HG03354 (cell line): ENCODE data around the gene OR3A2.
"Not testable (repeated sequence)": the region's sequence is repeated elsewhere in the genome, so short reads cannot be mapped to it uniquely, and the experiment has no call there.

Experiments used
- ATAC-seq: cut with Tn5 transposase; IDR thresholded peaks from one replicate; pipeline ENCODE4 v1.9.1; 2021; ENCODE audit warnings: mild to moderate bottlenecking; ENCODE audit not compliant: unreplicated experiment, poor library complexity, severe bottlenecking

OR3A2 gene

DNA sequence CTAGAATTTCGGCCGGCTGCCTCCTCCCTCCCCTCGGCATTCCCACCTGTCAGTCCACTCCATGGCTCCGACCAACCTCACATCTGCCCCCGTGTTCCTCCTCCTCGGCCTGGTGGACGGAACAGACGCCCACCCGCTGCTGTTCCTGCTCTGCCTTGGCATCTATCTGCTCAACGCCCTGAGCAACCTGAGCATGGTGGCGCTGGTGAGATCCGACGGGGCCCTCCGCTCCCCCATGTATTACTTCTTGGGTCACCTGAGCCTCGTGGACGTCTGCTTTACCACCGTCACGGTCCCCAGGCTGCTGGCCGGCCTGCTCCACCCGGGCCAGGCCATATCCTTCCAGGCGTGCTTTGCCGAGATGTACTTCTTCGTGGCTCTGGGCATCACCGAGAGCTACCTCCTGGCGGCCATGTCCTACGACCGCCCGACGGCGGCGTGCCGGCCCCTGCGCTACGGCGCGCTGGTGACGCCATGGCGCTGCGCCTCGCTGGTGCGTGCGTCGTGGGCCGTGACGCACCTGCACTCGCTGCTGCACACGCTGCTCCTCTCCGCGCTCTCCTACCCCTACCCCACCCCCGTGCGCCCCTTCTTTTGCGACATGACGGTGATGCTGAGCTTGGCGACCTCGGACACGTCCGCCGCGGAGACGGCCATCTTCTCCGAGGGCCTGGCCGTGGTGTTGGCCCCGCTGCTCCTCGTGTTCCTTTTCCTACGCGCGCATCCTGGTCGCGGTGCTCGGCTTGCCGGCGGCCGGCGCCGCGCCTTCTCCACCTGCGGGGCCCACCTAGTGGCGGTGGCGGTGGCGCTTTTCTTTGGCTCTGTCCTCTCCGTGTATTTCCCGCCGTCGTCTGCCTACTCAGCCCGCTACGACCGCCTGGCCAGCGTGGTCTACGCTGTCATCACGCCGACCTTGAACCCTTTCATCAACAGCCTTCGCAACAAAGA lies at the start of gene OR3A2:
OR3A2 (minus strand) TSS at position 440 of the 948 bp plus-strand sequence.
- no peak for ATAC-seq

DNA sequence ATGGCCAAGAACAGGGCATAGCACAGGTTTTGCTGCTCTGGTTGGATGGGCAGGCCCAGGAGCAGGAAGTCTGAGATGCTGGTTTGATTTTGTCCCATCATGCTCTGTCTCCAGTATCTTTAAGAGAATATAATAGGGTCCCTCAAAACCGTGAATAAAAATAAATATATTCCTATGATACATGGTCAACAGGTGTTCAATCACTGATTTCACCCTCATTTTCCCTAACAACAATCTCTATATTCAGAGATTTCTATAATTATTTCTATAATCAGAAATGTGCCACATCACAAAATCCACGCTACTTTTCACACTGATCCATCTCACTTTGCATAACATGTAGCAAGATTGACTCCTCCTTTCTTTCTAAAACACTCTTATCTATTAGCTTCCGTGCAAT lies 47.6 kb upstream of the OR3A2 start, which contains the start of gene OR1E2:
OR1E2 (minus strand) TSS at position 101 of the 400 bp plus-strand sequence; CDS start at position 101, 0 bp downstream.
- ATAC-seq = no peak

DNA sequence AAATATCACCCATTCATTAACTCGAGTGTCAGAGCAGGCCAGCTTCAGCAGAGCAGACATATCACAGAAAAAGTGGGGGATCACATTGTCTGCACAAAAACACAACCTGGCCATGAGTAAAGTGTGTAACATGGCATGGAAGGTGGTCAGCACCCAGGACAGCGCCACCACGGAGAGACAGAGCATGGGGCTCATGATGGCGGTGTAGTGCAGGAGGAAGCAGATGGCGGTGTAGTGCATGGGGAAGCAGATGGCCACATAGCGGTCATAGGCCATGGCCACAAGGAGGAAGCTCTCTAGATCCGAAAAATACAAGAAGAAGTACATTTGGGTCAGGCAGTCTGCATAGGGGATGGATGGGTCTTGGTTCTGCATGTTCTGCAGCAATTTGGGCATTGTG lies 47.1 kb upstream of the OR3A2 start:
- not testable (repeated sequence) for ATAC-seq

DNA sequence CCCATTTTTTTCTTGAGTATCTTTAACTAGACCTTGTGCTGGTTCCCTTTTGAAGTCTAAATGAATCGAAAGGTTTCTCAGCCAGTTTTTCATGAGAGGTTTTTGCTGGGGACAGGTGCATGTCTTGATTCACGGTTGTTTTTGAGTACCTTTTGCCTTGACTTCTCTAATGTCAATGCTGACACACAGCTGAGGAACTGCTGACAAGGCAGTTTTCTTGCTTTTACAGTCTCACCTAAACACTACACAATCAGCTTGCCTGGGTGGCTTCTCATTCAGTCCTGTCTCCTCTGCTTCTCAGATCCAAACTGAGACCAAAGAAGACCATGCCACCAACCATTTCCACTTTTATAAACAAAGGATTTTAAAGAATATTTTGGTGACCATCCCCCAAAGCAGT lies 32.1 kb upstream of the OR3A2 start:
- ATAC-seq = no peak

DNA sequence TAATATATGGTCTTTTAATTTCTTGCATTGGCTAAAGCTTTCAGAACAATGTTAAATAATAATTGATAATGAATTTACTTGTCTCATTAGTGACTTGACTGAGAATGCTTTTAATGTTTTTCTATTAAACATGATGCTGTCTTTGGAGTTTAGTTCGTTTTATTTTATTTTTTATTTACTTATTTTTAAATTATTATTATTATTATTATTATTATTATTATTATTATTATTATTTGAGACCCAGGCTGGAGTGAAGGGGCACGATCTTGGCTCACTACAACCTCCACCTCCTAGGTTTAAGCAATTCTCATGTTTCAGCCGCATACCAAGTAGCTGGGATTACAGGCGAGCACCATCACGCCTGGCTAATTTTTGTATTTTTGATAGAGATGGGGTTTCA lies 29.5 kb upstream of the OR3A2 start:
- ATAC-seq = no peak

DNA sequence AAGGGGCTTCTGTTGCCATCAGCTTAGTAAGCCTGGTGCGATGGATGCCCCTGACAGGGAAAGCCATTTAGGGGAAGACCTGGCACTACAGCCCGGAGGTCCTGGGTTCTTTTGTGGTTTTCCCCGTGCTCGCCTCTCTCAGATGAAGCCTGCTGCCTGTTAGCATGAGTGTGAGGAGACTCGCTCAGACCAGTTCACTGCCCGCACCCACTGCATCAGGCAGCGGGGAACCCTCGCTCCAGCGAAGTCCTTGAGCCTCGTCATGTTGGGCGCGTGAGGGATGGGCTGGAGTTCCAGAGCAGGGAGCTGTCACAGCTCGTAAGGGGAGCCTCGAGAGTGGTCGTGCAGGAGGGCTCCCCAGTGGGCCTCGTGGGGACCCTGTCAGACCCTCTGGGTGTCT lies 26.1 kb upstream of the OR3A2 start:
- ATAC-seq = not testable (repeated sequence)

DNA sequence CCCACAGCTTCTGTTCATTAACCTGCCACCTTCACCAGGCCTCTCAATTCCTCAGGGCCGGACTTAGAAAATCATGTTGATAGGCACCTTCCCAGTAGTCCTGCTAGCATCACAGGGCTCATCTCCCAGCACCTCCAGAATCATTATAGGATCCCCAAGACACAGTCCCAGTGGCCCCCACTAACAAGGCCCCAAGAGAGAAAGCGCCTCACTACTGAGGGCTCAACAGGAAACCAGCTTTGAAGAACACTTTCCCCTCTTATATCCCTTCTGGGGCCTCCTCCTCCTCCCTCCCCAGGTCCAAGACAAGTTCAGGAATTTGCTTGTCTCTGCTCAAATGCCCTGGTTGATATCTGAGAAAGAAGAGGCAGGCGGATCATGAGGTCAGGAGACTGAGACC lies 25.0 kb upstream of the OR3A2 start, which contains the start of gene OR3A3:
OR3A3 (plus strand) TSS at position 301 of the 400 bp plus-strand sequence.
- no peak for ATAC-seq

DNA sequence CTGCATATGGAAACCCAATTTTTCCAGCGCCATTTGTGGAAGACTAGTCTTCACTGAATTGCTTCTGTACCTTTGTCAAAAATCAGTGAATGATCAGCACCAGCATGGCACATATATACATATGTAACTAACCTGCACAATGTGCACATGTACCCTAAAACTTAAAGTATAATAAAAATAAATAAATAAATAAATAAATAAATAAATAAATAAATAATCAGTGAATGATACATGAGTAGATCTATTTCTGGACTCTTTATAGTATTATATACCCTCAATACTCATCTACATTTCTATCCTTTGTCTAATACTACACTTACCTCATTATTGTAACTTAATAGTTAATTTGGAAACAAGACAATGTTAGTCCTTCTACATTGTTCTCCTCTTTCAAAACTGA lies 17.7 kb upstream of the OR3A2 start:
- not testable (repeated sequence) for ATAC-seq

DNA sequence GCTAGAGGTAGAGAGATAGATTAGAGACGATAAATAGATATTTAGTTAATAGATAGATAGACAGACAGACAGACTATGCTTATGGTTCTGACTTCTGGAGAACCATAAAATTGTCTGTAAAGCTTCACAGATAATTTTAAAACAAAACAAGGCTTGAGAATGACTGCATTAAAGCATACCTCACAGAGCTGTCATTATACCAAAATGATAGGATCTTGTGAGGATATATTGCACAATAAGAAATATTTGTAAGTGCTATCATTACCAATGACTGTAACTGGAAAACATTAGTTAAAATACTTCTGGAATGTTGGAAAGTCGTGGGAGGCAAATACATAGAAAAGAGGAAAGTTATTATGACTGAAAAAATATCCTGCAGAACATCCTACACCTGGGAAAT lies 15.7 kb upstream of the OR3A2 start:
- no peak for ATAC-seq

DNA sequence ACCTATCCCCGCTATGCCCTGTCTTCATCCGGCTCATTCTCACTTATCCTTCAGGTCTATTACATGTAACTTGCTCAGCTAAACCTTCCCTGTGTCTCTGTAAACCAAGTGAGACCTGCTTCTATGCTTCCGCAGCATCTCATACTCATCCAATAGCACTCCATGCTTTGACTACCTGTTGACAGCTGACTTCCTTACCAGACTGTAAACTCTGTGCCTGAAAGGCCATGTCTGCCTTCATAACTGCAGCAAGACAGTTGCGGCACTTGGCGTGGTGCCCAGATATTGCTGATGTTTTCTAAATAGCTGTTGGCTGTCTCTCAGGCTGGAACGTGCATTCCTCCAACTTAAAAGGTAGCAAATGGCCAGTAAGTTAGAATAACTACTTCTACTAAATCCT lies 13.9 kb upstream of the OR3A2 start:
- ATAC-seq = no peak

DNA sequence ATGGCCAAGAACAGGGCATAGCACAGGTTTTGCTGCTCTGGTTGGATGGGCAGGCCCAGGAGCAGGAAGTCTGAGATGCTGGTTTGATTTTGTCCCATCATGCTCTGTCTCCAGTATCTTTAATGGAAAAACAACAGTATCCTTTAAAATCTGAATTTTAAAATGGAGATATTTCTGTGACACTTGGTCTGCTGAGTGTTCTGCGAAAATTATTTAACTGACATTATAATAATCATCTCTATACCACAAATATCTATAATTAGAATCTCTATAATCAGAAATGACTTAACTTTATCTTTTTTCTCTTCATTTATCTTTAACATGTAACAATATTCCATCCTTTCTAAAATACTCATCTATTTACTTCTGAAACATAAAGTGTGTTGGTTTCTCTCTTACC lies 12.2 kb upstream of the OR3A2 start, which contains the start of gene OR1E1:
OR1E1 (minus strand) TSS at position 101 of the 400 bp plus-strand sequence; CDS start at position 101, 0 bp downstream.
- no peak for ATAC-seq

DNA sequence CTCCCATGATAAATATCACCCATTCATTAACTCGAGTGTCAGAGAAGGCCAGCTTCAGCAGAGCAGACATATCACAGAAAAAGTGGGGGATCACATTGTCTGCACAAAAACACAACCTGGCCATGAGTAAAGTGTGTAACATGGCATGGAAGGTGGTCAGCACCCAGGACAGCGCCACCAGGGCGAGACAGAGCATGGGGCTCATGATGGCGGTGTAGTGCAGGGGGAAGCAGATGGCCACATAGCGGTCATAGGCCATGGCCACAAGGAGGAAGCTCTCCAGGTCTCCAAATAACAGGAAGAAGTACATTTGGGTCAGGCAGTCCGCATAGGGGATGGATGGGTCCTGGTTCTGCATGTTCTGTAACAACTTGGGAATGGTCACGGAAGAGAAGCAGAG lies 11.7 kb upstream of the OR3A2 start:
- not testable (repeated sequence) for ATAC-seq

DNA sequence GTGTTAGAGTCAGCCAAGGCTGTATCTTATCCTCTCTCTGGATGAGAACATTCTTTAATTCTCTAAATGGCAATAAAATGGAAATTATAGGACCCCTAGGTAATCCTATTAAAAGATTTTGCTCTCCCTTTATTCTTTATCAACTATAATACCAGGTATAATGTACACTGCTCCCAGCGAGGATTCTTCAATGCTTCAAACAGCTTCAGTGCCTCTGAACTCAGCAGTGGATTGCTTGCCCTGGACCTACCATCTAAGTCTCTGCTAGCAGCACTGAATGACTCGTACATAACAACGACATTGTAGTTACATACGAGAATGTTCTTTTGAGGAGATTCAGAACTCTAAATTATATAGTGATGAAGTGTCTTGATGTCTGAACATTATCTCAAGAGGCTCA lies 3.7 kb upstream of the OR3A2 start:
- ATAC-seq = no peak

DNA sequence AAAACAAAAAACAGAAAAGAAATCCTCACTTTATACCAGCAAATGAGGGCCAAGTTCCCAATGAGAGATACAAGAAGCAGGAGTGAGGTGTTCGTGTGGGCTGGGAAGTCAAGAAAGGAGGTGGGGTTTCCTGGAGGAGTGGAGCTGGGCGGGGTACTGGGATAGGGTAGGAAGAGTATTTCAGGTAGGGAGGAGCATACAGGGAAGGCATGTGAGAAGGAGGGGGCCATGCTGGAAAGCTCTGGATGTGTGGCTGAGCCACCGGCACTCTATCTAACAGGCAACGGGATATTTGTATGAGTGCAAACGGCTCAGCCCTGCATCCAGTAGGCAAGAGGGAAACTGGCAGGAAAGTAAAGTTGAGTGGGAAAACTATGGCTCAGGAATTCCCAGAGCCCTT lies 4.2 kb downstream of the OR3A2 start:
- ATAC-seq = no peak

DNA sequence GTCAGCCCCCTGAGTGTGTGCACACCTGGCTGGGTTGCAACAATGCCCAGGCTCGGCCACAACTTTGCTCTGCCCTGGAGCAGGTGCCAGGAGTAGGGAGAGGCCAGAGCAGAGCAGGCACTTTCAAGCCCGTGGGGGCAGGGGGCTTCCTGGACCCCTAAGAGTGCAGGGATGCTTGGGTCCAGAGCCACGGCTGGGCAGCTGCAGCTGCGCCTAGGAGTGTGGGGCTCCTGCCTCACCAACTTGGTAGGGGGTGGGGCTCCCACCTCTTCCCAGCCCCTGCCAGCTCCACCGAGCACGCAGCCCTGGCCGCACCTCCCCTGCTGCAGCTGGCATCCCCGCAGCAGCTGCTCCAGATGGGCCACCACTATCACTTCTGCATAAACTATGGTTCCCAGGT lies 7.8 kb downstream of the OR3A2 start:
- ATAC-seq = no peak

DNA sequence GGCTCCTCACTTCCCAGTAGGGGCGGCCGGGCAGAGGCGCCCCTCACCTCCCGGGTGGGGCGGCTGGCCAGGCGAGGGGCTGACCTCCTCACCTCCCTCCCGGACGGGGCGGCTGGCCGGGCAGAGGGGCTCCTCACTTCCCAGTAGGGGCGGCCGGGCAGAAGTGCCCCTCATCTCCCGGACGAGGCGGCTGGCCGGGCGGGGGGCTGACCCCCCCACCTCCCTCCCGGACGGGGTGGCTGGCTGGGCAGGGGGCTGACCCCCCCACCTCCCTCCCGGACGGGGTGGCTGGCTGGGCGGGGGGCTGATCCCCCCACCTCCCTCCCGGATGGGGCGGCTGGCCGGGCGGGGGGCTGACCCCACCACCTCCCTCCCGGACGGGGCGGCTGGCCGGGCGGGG lies 14.9 kb downstream of the OR3A2 start:
- ATAC-seq = not testable (repeated sequence)

DNA sequence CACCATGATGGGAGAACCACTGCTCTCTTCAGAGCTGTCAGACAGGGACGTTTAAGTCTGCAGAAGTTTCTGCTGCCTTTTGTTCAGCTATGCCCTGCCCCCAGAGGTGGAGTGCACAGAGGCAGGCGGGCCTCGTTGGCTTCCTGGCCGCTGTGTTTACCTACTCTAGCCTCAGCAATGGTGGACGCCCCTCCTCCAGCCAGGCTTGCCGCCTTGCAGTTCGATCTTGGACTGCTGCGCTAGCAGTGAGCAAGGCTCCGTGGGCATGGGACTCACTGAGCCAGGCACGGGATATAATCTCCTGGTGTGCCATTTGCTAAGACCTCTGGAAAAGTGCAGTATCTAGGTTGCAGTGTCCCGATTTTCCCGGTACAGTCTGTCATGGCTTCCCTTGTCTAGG lies 43.3 kb downstream of the OR3A2 start:
- not testable (repeated sequence) for ATAC-seq

DNA sequence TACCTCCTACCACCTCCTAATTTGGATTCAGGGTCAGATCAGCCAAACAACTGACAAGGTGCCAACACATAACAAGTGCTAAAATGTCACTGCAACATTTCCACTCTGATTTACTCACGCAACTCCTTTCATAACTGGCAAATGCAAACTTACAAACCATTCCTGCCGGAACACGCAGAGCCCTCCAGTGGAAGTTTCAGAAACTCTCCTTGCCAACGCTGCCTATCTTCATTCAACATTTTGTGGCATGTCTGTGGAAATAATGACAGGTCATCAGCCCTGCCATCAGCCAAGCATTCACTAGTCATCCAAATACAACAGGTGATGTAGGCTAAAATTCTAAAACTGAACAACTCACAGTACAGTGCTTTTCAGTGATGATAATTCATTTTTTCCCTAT lies 50.2 kb downstream of the OR3A2 start:
- ATAC-seq = no peak

DNA sequence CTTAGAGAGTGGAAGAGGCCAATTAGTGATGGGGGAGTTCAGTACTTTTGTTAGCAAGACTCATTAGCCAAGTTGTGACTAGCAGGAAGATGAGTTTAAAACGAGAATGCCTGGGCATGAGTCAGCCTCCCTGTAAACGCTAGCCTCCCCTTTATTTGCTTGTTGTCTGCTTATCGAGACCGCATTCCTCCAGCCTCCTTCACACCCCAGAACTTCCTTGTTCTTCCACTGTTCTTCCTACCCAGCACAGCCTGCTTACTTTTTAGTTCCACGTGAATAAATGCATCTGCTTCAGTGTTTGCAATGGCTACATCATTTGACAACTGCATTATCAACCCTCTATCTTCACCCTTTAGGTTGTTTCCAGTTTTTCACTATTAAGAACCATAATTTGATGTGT lies 67.8 kb downstream of the OR3A2 start:
- no peak for ATAC-seq

DNA sequence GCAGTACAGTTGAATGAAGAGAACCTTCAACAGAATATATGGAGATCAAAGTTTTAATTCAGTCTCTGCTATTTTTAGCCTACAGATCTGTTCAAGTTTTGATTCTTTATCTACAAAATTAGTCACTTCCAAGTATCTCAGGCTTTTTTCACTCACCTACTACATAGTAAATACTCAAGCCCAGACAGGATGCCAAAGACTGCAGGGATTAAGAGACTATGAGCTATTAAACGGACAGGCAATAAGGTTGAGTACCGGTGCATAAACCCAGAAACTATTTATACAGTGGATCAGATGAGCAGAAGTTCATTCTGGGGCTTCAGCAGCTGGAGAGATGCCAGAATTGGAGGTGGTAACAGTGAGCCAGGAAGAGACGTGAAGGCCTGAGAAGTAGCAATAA lies 69.3 kb downstream of the OR3A2 start:
- no peak for ATAC-seq

DNA sequence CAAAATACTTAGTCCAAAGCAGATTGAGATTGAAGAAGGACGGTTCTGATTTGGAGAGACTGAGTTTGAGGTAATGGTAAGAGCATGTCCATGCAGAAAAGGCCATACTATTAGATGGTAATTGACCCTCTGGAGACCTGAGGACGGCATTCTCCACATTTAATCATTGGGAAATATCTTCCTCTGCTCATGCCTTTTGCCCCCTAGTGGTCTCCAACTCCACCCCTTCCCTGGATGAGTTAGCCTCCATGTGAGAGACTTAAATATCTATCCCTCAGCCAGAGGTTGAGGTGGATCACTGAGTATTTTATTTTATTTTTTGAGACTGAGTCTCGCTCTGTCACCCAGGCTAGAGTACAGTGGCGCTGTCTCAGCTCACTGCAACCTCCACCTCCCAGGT lies 77.5 kb downstream of the OR3A2 start:
- no peak for ATAC-seq
